Activated CD4-positive, alpha-beta T cell treated with anti-CD3 and anti-CD28 coated beads, Interleukin-2, amount 50 U/mL, for 1 hour (primary cell): ENCODE results near the gene EXOC4.

ENCODE experiments used
- DNase-seq: peaks from one replicate; pipeline ENCODE4 v3.0.0-alpha.2; 2020

The EXOC4 gene

GRCh38 chr7:133582766-133583523 is 330.1 kb downstream of the EXOC4 start:
- no peak for DNase-seq

- DNase-seq = no peak
Measured at GRCh38 chr7:133583545-133584171, 330.8 kb downstream of the EXOC4 start.

DNA sequence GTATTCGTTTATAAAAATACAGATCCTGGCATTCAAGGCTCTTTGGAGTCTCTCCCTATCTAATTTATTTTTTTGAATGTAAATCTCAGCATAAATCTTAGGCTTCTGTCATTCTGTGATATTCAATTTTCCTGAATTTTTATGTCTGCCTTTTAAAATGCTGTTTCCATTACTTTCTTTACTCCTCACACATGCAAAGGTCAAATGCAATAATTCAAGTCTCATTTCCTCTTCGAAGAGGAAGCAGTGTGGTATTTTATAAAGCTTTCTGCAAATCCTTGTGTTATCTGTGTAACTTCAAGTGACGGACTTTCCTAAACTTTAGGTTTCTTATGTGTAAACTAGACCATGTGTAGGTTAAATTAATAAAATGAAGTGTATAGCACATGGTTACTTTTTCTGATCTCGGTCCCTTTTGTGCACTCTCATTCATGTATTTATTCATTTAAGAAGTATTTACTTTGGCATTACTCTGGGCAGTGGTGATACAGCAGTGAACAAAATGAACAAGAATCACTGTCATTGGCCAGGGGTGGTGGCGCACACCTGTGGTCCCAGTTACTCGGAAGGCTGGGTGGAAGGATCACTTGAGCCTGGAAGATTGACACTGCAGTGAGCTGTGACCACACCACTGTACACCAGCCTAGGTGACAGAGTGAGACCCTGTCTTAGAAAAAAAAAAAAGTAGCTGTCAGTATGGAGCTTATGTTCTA is 332.2 kb downstream of the EXOC4 start:
- DNase-seq = no peak

- DNase-seq = no peak
Measured at GRCh38 chr7:133586253-133586652, 333.4 kb downstream of the EXOC4 start.

- DNase-seq = no peak
Measured at GRCh38 chr7:133587903-133588302, 335.0 kb downstream of the EXOC4 start.

- DNase-seq = no peak
Measured at GRCh38 chr7:133590795-133591194, 337.9 kb downstream of the EXOC4 start.

GRCh38 chr7:133591704-133592340 is 338.9 kb downstream of the EXOC4 start:
- DNase-seq = no peak

- no peak for DNase-seq
Measured at GRCh38 chr7:133593561-133593960, 340.7 kb downstream of the EXOC4 start.

- DNase-seq = no peak
Measured at GRCh38 chr7:133601617-133602016, 348.7 kb downstream of the EXOC4 start.

DNA sequence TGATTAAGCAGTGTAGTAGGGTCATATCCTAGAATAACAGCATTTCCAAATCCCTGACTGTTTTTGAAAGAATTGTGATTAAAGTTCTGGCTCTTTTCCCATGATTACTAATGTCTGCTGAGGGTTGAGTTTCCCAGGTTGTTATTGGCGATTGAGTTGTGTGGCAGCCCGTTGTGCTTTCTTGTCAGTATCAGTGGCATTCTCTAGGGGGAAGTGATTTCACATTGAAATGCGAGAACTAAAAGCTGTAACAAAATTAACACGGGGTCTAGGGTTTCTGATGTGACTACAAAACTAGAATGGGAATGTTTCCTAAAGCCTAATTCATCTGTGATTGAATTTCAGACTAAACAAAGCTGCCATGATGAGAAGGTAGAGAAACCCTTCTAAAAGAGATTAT is 349.4 kb downstream of the EXOC4 start:
- no peak for DNase-seq

GRCh38 chr7:133606991-133607390 is 354.1 kb downstream of the EXOC4 start:
- no peak for DNase-seq

GRCh38 chr7:133609806-133610205 is 356.9 kb downstream of the EXOC4 start:
- DNase-seq = no peak

DNA sequence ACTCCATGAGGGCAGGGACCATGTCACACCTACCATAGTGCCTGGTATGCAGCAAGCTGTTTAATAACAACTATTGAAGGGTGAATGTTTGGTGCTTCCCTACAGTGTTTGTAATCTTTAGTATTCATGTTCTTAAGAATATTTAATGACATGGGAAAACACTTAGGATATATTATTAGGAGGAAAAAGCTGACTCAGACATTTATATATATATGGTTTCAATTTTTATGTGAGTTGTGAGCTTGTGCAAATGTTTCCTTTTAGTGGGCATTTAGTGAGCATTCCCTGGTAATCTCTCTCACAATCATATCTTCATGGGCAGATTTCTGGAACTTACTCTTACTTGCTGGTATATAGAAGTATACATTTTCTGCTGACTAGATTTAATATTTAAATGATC is 359.1 kb downstream of the EXOC4 start:
- no peak for DNase-seq

DNA sequence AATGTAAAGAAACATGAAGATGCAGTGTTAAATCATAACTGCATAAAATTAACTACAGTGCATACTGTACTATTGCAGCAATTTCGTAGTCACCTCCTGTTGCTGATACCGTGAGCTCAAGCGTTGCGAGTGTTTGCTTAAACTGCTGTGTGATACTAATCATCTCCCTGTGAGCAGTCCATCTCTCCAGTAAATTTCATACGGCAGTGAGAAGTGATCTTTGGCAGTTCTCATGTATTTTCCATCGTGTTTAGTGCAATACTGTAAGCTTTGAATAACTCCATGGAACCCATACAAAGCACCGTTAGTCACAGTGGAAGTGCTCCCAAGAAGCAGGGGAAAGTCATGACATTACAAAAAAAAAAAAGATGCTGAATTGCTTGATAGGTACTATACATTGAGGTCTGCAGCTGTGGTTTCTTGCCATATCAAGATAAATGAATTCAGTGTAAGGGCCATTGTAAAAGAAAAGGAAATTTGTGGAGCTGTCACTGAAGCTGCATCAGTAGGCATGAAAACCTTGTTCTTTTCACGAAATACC is 360.4 kb downstream of the EXOC4 start:
- DNase-seq = no peak

GRCh38 chr7:133614251-133614650 is 361.4 kb downstream of the EXOC4 start:
- DNase-seq = no peak

DNA sequence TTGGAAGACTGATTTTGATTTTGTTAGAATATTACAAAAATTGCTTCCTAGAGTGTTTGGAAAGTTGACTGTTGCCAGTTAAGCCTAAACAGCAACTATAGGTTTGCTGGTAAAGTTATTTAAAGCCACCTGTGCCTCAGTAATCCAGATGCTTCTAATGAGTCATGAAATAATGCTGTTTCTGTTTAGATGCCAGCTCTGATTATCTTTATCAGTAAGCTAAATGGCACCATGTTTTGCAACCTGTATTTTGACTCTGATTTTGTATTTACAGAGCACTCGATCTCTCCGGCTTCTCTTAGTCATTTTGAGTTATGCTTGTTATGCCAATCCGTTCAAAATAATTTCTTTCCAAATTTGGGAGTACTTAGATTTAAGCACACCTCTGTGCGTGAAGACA is 366.1 kb downstream of the EXOC4 start:
- no peak for DNase-seq

- DNase-seq = no peak
Measured at GRCh38 chr7:133619491-133619890, 366.6 kb downstream of the EXOC4 start.

DNA sequence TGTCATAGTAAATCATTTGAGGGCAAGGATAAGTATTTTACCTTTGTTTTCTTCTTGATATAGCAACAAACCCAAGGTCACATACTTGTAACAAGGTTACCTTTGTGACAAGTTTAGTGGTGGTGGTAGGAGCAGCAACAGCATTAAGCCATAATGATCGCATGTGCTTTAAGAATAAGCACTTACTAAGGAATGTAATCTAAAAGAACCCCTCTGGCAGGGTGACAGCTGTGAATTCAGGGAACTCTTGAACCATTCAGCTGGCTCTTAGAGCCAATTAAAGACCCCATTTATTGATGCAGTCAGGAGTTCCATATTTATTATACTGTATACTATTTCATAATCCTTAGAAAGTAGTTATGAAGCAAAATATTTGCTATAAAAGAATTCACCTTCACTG is 370.8 kb downstream of the EXOC4 start:
- no peak for DNase-seq

DNA sequence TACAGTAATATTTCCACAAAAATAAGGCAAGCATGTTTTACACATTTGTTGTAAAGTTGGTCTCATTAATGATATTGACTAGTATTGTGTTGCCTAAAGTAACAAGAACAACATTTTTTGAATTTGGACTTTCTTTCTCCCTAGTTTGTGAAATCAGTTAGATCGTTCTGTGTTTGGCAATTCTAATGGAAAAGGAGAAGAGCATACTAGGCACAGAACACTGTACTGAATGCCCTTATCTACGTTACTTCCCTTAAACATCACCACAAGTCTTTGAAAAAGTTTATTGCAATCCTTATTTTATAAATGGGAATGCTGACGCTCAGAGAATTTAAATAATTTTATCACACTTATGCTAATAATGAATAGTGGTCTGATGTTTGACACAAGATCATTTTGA is 372.2 kb downstream of the EXOC4 start:
- no peak for DNase-seq

GRCh38 chr7:133629701-133630100 is 376.8 kb downstream of the EXOC4 start:
- DNase-seq = no peak

DNA sequence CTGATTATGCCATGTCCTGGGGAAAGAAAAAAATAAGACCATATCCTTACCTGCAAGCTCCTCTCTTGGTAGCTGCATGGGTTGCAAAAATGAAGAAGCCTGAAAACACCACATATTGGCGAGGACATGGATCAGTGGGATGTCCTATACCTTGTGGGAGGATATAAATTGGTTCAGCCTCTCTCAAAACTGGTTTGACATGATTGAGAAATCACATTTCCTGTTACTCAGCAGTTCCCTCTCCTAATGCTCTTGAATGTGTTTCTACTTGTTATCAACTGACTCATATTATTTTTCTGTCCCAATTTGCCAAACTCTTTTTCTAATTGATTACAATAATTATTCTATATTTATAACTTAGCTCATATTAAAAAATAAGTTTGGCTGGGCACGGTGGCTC is 380.2 kb downstream of the EXOC4 start:
- no peak for DNase-seq

GRCh38 chr7:133635541-133635940 is 382.7 kb downstream of the EXOC4 start:
- DNase-seq = no peak

- no peak for DNase-seq
Measured at GRCh38 chr7:133638857-133639256, 386.0 kb downstream of the EXOC4 start.
